NT2/D1 (cell line): Measurements from ENCODE around the gene PSKH1.

Experiments
- YY1 ChIP-seq: IDR thresholded peaks from 2 replicates; pipeline ENCODE4 v1.6.1; 2011; ENCODE audit not compliant: insufficient read length, insufficient read depth
- ZNF274 ChIP-seq: IDR thresholded peaks from 2 replicates; pipeline ENCODE4 v1.6.1; 2011; ENCODE audit warnings: mild to moderate bottlenecking, low read depth, low read length

DNA sequence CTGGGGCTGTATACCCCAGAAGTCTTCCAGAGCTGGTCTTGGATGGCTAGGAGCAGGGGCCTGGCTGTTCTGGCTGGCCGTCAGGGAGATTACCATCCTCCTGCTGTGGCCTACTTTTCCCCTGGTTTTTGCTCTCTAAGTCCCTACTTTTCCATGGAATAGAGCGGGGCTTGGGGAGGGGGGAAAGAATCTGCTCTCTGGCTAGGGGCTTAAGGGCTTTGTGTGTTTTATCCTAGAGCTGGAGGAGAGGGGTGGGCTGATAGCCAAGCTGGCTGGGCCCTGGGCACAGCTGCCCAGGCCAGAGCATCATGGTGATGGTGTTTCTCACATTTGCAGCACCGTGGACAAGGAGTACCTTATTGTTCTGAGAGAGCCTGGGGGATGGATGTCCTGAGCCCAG, 4.7 kb upstream of the PSKH1 start:
- no peak for TF ChIP-seq YY1
- TF ChIP-seq ZNF274 = no peak
